Measurements from ENCODE around the gene HSPA12B.

- TF ChIP-seq EZH2 (IDR thresholded peaks at IDR 0.05), result no peak
- no peak for TF ChIP-seq POLR2AphosphoS5 (IDR thresholded peaks at IDR 0.05; ENCODE audit: borderline replicate concordance, low read depth, low read length)
These were observed 46.1 kb upstream of the HSPA12B start for GRCh38 chr20:3686421-3686820.
